ENCODE results near the gene SNAI3.
"Not testable (repeated sequence)": the region's sequence is repeated elsewhere in the genome, so short reads cannot be mapped to it uniquely, and the experiment has no call there.

SNAI3 gene

GRCh38 chr16:88671806-88672205, 14.5 kb downstream of the SNAI3 start:
- no peak for DNase-seq (ENCODE audit: low spot score)
- no peak for TF ChIP-seq CTCF (IDR thresholded peaks at IDR 0.05; ENCODE audit: extremely low read depth, missing control alignments)

GRCh38 chr16:88669980-88670379, 16.3 kb downstream of the SNAI3 start:
- no peak for TF ChIP-seq CTCF (IDR thresholded peaks at IDR 0.05; ENCODE audit: extremely low read depth, missing control alignments)
- DNase-seq (ENCODE audit: low spot score): no peak

- not testable (repeated sequence) for DNase-seq (ENCODE audit: low spot score)
These were observed 16.8 kb downstream of the SNAI3 start for GRCh38 chr16:88669493-88669892.

- DNase-seq (ENCODE audit: low spot score): no peak
- no peak for TF ChIP-seq CTCF (IDR thresholded peaks at IDR 0.05; ENCODE audit: extremely low read depth, missing control alignments)
These were observed 18.8 kb downstream of the SNAI3 start for GRCh38 chr16:88667461-88667860.

GRCh38 chr16:88665570-88665969, 20.7 kb downstream of the SNAI3 start:
- DNase-seq (ENCODE audit: low spot score): no peak
- no peak for TF ChIP-seq CTCF (IDR thresholded peaks at IDR 0.05; ENCODE audit: extremely low read depth, missing control alignments)

GRCh38 chr16:88665148-88665547, 21.2 kb downstream of the SNAI3 start:
- no peak for DNase-seq (ENCODE audit: low spot score)
- no peak for TF ChIP-seq CTCF (IDR thresholded peaks at IDR 0.05; ENCODE audit: extremely low read depth, missing control alignments)

- peak; percentile 100 for DNase-seq (ENCODE audit: low spot score)
- no peak for TF ChIP-seq CTCF (IDR thresholded peaks at IDR 0.05; ENCODE audit: extremely low read depth, missing control alignments)
These were observed 23.3 kb downstream of the SNAI3 start, which contains the start of gene MVD for GRCh38 chr16:88662843-88663606. Gene MVD, minus strand, starts transcription at chr16:88663091. Its CDS starts 11 bp downstream, at chr16:88663080.

Data from GM20000 (cell line).